Cerebellar nuclear complex (tissue), 1 donor: ENCODE results near the gene NEK9.
"Not testable (repeated sequence)": the region's sequence is repeated elsewhere in the genome, so short reads cannot be mapped to it uniquely, and the experiment has no call there.

Source experiments
- DNase-seq, 2 experiments: peaks; one replicate each; lab custom pipeline; 2025; lab: John Stamatoyannopoulos, UW

The NEK9 gene

GRCh38 chr14:75144944-75145343 lies 18.1 kb upstream of the NEK9 start:
- DNase-seq: no peak

GRCh38 chr14:75143761-75144527 lies 17.1 kb upstream of the NEK9 start:
- no peak for DNase-seq

DNA sequence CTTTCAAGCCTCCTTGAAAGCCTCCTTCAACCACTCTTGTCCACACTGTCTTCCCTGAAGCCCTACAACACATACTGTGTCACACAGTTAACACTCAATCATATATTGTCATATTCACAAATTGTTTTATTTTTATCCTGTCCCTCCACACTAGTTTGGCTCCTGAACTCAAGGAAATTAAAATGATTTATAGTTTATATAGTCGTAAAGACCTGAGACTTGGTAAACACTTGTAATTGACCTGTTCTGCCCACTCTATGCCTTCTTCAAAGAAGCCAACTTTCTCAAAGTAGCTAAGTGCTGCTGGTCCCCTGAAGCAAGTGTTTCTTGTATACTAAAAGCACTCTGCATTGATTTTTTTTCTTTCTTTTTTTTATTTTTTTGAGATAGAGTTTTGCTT lies 15.6 kb upstream of the NEK9 start:
- DNase-seq: no peak

GRCh38 chr14:75141967-75142366 lies 15.1 kb upstream of the NEK9 start:
- DNase-seq: no peak

DNA sequence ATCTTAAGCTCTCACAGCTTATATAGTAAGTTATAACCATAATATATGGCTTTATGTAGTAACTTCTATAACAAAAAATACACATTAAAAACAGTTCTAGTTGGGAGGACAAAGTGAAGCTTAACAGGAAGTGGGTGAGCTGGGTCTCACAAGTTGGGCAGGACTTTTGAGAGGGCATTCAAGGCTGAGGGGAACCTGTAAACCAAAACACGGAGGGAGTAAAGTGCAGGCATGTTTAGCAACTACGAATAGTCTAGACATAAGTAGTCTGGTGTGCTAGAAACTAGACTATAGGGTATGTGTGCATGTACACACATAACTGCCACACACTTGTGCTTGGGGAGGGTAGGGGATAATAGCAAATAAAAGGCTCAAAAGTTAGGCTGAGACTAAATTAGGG lies 14.2 kb upstream of the NEK9 start:
- no peak for DNase-seq

DNA sequence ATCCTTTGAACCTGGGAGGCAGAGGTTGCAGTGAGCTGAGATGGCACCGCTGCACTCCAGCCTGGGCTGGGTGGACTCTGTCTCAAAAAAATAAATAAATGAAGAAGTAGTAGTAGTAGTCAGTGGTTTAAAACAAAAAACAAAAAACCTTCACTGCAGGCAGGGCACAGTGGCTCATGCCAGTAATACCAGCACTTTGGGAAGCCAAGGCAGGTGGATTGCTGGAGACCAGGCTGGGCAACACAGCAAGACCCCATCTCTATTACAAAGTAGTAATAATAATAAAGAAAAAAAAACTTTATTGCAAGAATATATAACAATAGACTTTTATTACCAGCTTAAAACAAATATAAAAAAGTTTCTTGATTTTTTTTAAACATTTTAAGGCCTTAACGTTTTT lies 13.8 kb upstream of the NEK9 start:
- no peak for DNase-seq

DNA sequence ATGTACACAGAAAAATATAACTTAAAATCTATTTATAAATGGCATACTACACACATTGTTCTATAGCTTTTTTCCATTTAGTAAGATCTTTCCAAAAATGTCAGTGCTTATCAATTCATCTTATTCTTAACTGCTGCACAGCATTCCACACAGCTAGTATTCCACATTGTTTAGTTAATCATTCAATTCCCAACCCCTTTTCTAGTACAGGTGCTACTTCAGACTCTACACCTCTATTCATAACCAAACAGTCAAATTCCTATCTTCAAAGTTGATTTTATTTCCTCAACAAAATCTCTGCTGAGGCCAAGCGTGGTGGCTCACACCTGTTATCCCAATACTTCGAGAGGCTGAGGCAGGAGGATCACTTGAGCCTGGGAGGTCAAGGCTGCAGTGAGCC lies 12.3 kb upstream of the NEK9 start:
- no peak for DNase-seq

DNA sequence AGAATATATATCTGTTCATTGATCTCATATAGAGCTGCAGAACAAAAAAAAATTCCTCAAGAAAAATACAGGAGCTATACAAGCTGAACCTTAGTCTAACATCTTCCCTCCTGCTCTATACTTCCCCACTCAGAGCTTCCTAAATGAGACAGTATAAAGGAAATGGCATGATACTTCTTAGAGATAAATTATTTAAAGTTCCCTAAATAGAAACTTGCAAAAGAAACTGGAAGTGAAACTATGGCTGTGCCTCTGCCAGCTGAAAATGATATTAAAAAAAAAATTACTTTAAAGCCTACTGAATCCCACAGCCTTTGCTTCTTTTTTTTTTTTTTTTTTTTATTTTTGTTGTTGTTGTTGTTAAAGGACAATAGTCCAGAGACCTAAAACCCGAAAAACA lies 11.6 kb upstream of the NEK9 start:
- DNase-seq: no peak

GRCh38 chr14:75134644-75135043 lies 7.8 kb upstream of the NEK9 start:
- no peak for DNase-seq

DNA sequence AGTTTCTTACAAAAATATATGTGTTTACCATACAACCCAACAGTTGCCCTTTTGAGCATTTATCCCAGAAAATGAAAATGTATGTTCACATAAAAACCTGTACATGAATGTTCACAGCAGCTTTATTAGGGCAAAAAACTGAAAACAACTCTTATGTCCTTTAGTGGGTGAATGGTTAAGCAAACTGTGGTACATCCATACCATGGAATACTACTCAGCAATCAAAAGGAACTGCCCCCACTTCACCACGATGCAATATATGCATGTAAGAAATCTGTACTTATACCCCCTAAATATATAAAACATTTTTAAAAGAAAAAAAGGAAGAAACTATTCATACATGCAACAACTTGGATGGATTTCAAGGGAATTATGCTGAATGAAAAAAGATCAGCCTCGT lies 6.7 kb upstream of the NEK9 start:
- DNase-seq: no peak

- DNase-seq: peak in 1 of 2 experiments; percentile 6
Measured at GRCh38 chr14:75132382-75133086, 5.7 kb upstream of the NEK9 start.

GRCh38 chr14:75128596-75128990 lies 1.7 kb upstream of the NEK9 start:
- DNase-seq: no peak

DNA sequence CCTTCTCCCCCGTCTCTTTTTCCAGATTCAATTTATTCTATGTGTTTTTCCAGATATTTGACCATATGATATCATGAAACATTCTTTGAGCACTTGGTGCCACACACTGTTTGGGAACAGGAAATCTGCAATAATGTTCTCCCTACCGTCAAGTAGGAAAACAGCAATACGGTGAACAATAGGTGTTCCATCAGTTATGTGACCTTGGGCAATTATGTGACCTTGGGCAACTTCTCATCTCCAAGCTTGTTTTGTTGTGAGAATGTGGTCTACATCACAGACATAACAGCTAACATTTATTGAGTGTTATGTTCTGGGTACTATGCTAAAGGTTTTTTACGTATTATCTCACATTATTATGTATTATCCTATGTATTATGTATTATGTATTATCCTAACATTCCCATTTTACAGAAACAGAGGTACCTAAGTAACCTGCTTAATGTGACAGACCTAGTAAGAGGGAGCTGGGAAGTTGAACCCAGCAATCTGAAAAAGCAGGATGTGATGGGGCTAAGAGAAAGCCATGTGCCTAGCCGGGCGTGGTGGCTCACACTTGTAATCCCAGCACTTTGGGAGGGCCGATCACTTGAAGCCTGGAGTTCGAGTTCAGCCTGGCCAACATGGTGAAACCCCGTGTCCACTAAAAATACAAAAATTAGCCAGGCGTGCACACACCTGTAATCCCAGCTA lies 1.2 kb upstream of the NEK9 start:
- DNase-seq: no peak

DNA sequence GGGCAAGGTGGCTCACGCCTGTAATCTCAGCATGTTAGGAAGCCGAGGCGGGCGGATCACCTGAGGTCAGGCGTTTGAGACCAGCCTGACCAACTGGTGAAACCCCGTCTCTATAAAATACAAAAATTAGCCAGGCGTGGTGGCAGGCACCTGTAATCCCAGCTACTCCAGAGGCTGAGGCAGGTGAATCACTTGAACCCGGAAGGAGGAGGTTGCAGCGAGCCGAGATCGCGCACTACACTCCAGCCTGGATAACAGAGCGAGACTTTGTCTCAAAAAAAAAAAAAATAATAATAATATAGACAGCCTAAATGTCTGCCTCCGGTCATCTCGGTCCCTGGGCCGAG lies 599 bp upstream of the NEK9 start:
- not testable (repeated sequence) for DNase-seq

DNA sequence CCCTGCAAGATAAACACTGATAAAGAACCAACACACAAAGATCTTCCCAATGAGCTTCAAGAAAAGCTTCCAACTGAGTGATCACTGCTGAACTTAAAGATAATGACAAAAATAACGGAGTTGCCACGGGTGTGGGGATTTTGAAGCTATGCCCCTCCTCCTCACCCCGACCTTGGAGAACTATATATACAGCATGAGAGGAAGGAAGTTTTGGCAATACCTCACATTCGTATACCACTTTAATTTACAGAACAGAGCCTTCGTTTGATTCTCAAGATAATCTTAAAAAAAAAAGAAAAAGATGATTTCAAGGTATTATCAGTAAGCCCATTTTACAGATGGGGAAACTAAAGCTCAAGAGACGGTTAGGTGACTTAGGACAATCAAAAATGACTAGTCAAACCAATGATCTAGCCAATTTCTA lies 715 bp downstream of the NEK9 start:
- no peak for DNase-seq

- no peak for DNase-seq
Measured at GRCh38 chr14:75125617-75126016, 1.2 kb downstream of the NEK9 start.

DNA sequence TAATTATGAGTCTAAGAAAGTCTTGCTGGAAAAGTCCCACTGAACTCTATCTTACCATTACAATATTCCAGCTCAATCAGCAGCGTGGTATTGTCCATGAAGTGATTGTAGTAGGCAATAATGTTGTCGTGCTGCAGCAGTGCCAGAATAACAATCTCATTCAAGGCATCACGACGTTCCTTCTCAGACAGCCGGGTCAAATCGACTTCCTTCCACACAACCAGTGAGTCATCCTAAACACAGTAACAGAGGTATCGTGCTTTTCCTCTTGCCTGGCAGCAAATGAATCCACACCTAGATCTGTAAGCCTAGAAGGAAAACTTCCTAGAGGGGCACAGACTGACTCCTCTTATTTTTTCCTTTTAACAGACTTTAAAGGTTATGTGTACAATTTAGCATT lies 2.9 kb downstream of the NEK9 start:
- DNase-seq: no peak

DNA sequence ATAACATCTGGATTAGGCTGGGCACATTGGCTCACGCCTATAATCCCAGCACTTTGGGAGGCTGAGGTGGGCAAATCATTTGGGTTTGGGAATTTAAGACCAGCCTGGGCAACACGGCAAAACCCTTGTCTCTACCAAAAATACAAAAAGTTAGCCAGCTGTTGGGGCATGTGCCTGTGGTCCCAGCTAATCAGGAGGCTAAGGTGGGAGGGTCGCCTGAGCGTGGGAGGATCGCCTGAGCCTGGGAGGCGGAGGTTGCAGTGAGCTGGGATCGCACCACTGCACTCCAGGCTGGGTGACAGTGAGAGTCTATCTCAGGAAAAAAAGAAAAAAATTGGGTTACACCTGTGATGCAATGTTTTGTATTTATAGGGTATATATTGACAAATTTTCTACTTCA lies 5.3 kb downstream of the NEK9 start:
- no peak for DNase-seq

GRCh38 chr14:75120541-75121291 lies 6.1 kb downstream of the NEK9 start:
- no peak for DNase-seq

GRCh38 chr14:75119056-75119455 lies 7.8 kb downstream of the NEK9 start:
- no peak for DNase-seq

GRCh38 chr14:75113932-75114539 lies 12.8 kb downstream of the NEK9 start:
- DNase-seq: no peak

- DNase-seq: no peak
Measured at GRCh38 chr14:75109877-75110276, 17.0 kb downstream of the NEK9 start.
